ENCODE results near the gene TP53RK.
A peak's percentile ranks its signal among the peaks of the same experiment; 100 is the strongest.
"Not testable (repeated sequence)": the region's sequence is repeated elsewhere in the genome, so short reads cannot be mapped to it uniquely, and the experiment has no call there.

Gene TP53RK

GRCh38 chr20:46683668-46683938 is 5.6 kb downstream of the TP53RK start:
- in situ Hi-C loops (cut with MboI; ENCODE audit: low sequenced_read_pairs), result no loop called here
- no peak for DNase-seq (ENCODE audit: low spot score in 2 of 2)

DNA sequence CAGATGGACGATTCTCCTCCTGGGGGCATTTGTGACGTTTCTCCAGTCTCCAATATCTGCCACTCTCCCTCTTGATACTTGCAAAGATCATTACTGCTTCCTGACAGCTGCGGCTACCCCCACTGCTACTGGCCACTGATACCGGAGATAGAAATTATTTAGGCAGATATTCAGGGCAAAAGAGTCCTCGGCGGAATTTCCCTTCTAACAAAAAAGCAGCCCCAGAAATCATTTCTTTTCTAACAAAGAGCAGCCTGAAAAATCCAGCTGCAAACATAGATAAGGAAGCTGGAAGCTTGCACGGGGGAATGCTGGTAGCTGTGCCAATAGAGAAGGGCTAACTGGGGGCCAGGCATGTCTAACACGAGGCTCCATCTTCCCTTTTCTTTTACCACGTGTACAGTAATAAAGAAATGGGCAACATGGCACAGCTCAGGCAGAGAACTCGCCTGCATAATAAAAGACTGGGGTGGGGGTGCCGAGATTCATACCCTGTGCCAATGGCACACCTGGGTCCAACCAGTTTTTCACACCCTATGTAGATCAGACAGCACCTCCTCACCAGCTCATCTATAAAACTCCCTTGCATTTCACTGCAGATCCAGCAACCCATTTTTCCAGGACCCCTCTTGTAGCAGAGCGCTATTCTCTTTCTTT is 6.1 kb downstream of the TP53RK start:
- no peak for DNase-seq (ENCODE audit: low spot score in 2 of 2)
- peaks cover 10% of the 10 kb centered on the region; the same call in 1 of the 2 replicates for H3K4me1 ChIP-seq
- H3K4me3 ChIP-seq, result no peak overlapping the region
- in situ Hi-C loops (cut with MboI; ENCODE audit: low sequenced_read_pairs), result no loop called here
- H3K27me3 ChIP-seq (ENCODE audit: low read depth), result no peaks in the 10 kb centered on the region
- peaks cover 19% of the 10 kb centered on the region for H3K36me3 ChIP-seq (replicated peaks)
- no peaks in the 10 kb centered on the region for H3K9me3 ChIP-seq

More at GRCh38 chr20:46683668-46683938, 5.6 kb downstream of the TP53RK start:
- H3K27me3 ChIP-seq (ENCODE audit: low read depth), result no peaks in the 10 kb centered on the region
- no peak overlapping the region for H3K4me3 ChIP-seq
- no peaks in the 10 kb centered on the region for H3K9me3 ChIP-seq
- H3K4me1 ChIP-seq, result peaks cover 10% of the 10 kb centered on the region; the same call in 1 of the 2 replicates
- peaks cover 19% of the 10 kb centered on the region for H3K36me3 ChIP-seq (replicated peaks)

DNA sequence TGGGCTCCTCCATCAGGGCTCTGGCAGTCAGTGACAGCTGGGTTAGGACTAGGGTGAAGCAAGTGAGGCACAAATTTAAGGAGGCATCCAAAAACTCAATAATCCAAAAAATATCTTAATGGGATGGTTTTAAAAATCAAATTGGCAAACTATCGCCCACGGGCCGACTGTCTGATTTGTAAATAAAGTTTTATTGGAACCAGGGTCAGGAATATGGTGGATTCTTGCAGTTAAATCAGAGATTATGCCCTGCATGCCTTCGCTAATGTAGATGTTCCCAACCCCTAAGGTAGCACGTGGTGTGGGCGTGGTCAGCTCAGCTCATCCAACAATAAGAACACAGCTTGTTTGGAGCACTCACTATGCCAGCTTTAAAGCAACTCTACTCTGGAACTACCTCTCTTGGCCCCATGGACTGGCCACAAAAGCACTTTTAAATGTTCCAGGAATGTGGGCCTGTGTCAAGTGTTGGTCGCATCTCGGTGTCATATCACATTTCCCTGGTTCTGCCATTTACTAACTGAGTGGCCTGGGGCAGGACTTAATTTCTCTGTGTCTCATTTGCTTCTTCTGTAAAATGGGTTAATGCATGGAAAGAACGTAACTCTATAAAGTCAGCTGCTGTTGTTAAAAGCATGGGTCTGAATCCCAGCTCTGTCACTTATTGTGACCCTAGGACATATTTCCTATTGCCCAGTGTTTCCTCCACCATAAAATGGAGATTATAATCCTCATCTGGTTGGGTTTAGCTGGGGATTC is 7.0 kb downstream of the TP53RK start:
- Histone ChIP-seq H3K36me3 (replicated peaks) (peaks cover 19% of the 10 kb centered on the region), H3K9me3 (no peaks in the 10 kb centered on the region), H3K27me3 (ENCODE audit: low read depth) (no peaks in the 10 kb centered on the region), H3K4me3 (no peak overlapping the region), H3K4me1 (peaks cover 4% of the 10 kb centered on the region; the same call in 1 of the 2 replicates)
- peak in 1 of 2 experiments; percentile 31 for DNase-seq (ENCODE audit: low spot score in 2 of 2)
- in situ Hi-C loops (cut with MboI; ENCODE audit: low sequenced_read_pairs), result no loop called here

DNA sequence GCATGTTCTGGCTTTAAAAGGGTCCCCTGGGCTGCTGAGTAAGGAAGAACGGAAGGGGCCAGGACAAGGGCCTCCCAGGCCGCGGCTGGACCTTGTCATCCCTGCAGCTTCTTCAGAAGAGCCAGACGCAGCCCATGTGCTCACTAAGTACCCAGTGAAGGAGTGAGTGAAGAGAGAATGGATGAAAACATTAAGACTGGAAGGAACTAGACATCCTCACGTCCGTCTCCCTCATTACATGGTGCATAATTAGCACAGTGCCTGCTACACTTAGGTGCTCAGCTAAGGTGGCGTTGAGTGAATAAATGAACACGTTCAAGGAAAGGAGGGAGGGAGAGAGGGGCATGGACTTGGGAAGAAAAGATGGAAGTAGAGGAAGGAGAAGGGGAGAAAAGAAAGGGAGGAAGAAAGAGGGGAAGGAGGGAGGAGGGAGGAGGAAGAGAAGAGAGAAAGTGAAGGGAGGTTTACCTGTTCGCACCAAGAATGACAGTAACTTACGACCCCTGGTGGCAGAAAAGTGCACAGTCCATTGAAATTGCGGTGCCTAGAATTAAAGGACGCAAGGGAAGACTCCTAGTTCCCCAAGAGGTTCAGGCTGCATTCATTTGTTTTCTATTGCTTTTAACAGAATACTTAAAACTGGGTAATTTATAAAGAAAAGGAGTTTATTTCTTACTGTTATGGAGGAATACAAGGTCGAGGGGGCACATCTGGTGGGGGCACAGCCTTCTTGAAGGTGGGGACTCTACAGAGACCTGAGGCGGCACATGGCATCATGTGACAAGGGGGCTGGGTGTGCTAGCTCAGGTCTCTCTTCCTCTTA is 8.0 kb downstream of the TP53RK start:
- in situ Hi-C loops (cut with MboI; ENCODE audit: low sequenced_read_pairs), result no loop called here
- H3K36me3 ChIP-seq (replicated peaks), result peaks cover 11% of the 10 kb centered on the region
- peak; percentile 49 to 78 for DNase-seq (ENCODE audit: low spot score in 2 of 2)

DNA sequence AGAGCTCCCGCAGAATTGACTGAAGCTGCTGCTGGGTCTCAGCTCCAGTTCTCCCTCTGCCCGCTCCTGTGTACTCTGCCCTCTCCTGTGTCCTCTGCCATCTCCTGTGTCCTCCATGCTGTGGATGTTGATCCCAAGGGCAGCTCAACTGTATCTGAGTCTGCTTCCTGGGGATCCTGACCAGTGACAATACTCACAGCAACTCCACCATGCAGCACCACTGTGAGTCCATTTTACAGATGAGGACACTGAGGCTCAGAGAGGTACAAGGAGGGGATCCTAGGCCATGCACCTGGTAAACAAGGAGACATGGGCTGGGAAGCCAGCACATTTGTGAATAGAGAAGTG is 8.6 kb downstream of the TP53RK start:
- Histone ChIP-seq H3K27me3 (ENCODE audit: low read depth) (no peaks in the 10 kb centered on the region), H3K4me1 (peaks cover 2% of the 10 kb centered on the region; the same call in 1 of the 2 replicates), H3K9me3 (no peaks in the 10 kb centered on the region), H3K36me3 (replicated peaks) (peaks cover 6% of the 10 kb centered on the region), H3K4me3 (no peak overlapping the region)
- in situ Hi-C loops (cut with MboI; ENCODE audit: low sequenced_read_pairs), result no loop called here
- no peak for DNase-seq (ENCODE audit: low spot score in 2 of 2)

More for the DNA sequence above, 8.0 kb downstream of the TP53RK start:
- Histone ChIP-seq H3K27me3 (ENCODE audit: low read depth) (no peaks in the 10 kb centered on the region), H3K4me1 (peaks cover 2% of the 10 kb centered on the region; the same call in 1 of the 2 replicates), H3K4me3 (no peak overlapping the region), H3K9me3 (no peaks in the 10 kb centered on the region)

GRCh38 chr20:46678516-46678915 is 10.7 kb downstream of the TP53RK start:
- Histone ChIP-seq H3K4me3 (no peak overlapping the region), H3K36me3 (replicated peaks) (no peaks in the 10 kb centered on the region), H3K4me1 (no peaks in the 10 kb centered on the region), H3K9me3 (no peaks in the 10 kb centered on the region), H3K27me3 (ENCODE audit: low read depth) (no peaks in the 10 kb centered on the region)
- no peak for DNase-seq (ENCODE audit: low spot score in 2 of 2)
- in situ Hi-C loops (cut with MboI; ENCODE audit: low sequenced_read_pairs), result no loop called here

- in situ Hi-C loops (cut with MboI; ENCODE audit: low sequenced_read_pairs), result no loop called here
These were observed 11.6 kb downstream of the TP53RK start for GRCh38 chr20:46677608-46678007.

GRCh38 chr20:46676649-46677316 is 12.5 kb downstream of the TP53RK start:
- not testable (repeated sequence) for H3K9me3 ChIP-seq, H3K4me3 ChIP-seq

More at GRCh38 chr20:46677608-46678007, 11.6 kb downstream of the TP53RK start:
- H3K36me3 ChIP-seq (replicated peaks), result no peaks in the 10 kb centered on the region
- no peak for DNase-seq (ENCODE audit: low spot score in 2 of 2)
- H3K4me1 ChIP-seq, result no peaks in the 10 kb centered on the region
- H3K4me3 ChIP-seq, result no peak overlapping the region
- no peaks in the 10 kb centered on the region for H3K27me3 ChIP-seq (ENCODE audit: low read depth)
- no peaks in the 10 kb centered on the region for H3K9me3 ChIP-seq

GRCh38 chr20:46674253-46675083 is 14.8 kb downstream of the TP53RK start:
- in situ Hi-C loops (cut with MboI; ENCODE audit: low sequenced_read_pairs), result no loop called here
- no peak for DNase-seq (ENCODE audit: low spot score in 2 of 2)

More at GRCh38 chr20:46676649-46677316, 12.5 kb downstream of the TP53RK start:
- H3K4me1 ChIP-seq; in situ Hi-C loops (cut with MboI; ENCODE audit: low sequenced_read_pairs); H3K27me3 ChIP-seq (ENCODE audit: low read depth); DNase-seq (ENCODE audit: low spot score in 2 of 2); H3K36me3 ChIP-seq (replicated peaks): not testable (repeated sequence)

DNA sequence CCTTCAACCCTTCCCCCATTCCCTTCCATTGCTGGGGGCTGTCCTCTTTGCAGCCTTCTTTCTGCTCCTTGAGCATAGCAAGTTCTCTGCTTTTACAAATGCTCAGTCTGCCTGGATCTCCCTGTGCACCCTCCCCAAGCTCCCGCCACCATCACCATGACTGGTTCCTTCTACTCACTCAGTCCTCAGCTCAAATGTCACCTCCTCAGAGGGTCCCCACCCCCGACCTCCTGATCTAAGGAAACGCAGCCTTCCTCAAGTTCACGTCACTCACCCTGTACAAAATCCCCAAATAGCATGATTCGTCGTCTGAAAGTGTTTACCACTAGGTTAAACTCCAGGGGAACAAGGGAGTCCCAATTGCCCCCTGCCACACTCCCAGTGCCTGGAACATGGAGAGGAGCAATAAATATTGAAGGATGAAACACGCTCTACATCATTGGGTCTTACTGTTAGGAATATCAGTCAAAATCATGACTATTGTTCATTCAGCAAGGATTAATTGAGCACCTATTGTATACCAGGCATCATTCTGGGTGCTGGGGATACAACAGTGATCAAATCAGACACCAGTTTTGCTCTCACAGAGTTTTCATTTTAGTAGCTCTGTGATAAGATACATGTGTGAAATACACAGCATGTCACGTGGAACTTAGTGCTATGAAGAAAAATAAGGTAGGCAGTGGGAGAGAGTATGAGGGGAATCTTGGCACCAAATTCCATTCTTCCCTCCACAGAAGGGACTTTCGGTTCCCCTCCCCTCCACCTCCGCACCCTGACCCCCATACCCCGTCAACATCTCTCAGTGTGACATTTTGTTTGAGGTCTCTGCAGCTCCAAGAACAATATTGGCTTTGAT is 15.6 kb downstream of the TP53RK start:
- no peaks in the 10 kb centered on the region for H3K27me3 ChIP-seq (ENCODE audit: low read depth)
- in situ Hi-C loops (cut with MboI; ENCODE audit: low sequenced_read_pairs), result no loop called here
- H3K4me3 ChIP-seq, result no peak overlapping the region
- H3K9me3 ChIP-seq, result no peaks in the 10 kb centered on the region
- H3K36me3 ChIP-seq (replicated peaks), result no peaks in the 10 kb centered on the region
- no peaks in the 10 kb centered on the region for H3K4me1 ChIP-seq
- no peak for DNase-seq (ENCODE audit: low spot score in 2 of 2)

More at GRCh38 chr20:46674253-46675083, 14.8 kb downstream of the TP53RK start:
- no peak overlapping the region for H3K4me3 ChIP-seq
- H3K4me1 ChIP-seq, result no peaks in the 10 kb centered on the region
- H3K27me3 ChIP-seq (ENCODE audit: low read depth), result no peaks in the 10 kb centered on the region
- no peaks in the 10 kb centered on the region for H3K36me3 ChIP-seq (replicated peaks)
- H3K9me3 ChIP-seq, result no peaks in the 10 kb centered on the region

DNA sequence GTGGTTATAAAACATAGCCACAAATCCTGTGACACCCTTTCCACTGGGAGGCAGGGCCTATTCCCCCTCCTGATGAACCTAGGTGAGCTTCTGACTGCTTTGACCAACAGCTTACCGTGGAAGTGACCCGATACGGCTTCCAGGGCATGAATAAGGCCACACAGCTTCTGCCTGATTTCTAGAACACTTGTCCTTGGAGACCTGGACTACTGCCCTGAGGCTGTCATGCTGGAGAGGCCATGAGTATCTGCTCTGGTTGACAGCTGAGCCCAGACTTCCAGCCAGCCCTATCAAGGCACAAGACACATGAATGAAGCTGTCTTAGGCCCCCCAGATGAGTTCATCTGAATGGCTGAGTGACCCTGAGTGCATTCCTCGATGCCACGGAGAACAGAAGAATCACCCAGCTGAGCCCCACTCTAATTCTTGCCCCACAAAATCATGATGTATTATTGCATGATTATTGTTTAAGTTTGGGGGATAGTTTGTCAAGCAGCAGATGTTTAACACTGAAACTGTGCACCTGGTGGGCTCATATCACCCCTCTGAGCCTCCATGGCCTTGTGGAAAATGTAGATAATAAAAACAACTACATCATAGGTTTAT is 16.6 kb downstream of the TP53RK start:
- in situ Hi-C loops (cut with MboI; ENCODE audit: low sequenced_read_pairs), result no loop called here
- DNase-seq (ENCODE audit: low spot score in 2 of 2), result no peak
- no peaks in the 10 kb centered on the region for H3K27me3 ChIP-seq (ENCODE audit: low read depth)

More for the DNA sequence above, 16.6 kb downstream of the TP53RK start:
- no peaks in the 10 kb centered on the region for H3K9me3 ChIP-seq
- H3K4me3 ChIP-seq, result no peak overlapping the region
- no peaks in the 10 kb centered on the region for H3K36me3 ChIP-seq (replicated peaks)
- no peaks in the 10 kb centered on the region for H3K4me1 ChIP-seq
